Measurements from ENCODE around the gene SLC39A10. TPM values are rescaled to one million over a fixed set of nuclear protein-coding genes. Genes with fewer than 3 reads are reported as not detected.

SLC39A10 gene
- total RNA-seq, 1 experiment from 2014 or later, result 38.9 TPM

GRCh38 chr2:195695002-195695631, 38.1 kb downstream of the SLC39A10 start:
- DNase-seq (ENCODE audit: low read depth, low spot score), result no peak
- in situ Hi-C loops (cut with HindIII; ENCODE audit: low pct_unique_long_range_greater_than_20kb, low sequenced_read_pairs), result no loop called here

- in situ Hi-C loops (cut with HindIII; ENCODE audit: low pct_unique_long_range_greater_than_20kb, low sequenced_read_pairs), result no loop called here
- no peak for DNase-seq (ENCODE audit: low read depth, low spot score)
These were observed 39.0 kb downstream of the SLC39A10 start for GRCh38 chr2:195696012-195696411.

GRCh38 chr2:195697681-195698220, 40.7 kb downstream of the SLC39A10 start:
- no peak for DNase-seq (ENCODE audit: low read depth, low spot score)
- in situ Hi-C loops (cut with HindIII; ENCODE audit: low pct_unique_long_range_greater_than_20kb, low sequenced_read_pairs), result no loop called here

GRCh38 chr2:195700480-195700879, 43.5 kb downstream of the SLC39A10 start:
- no peak for DNase-seq (ENCODE audit: low read depth, low spot score)
- in situ Hi-C loops (cut with HindIII; ENCODE audit: low pct_unique_long_range_greater_than_20kb, low sequenced_read_pairs), result no loop called here

- no peak for DNase-seq (ENCODE audit: low read depth, low spot score)
These were observed 49.3 kb downstream of the SLC39A10 start for GRCh38 chr2:195706161-195706900.

GRCh38 chr2:195709901-195710806, 53.1 kb downstream of the SLC39A10 start:
- in situ Hi-C loops (cut with HindIII; ENCODE audit: low pct_unique_long_range_greater_than_20kb, low sequenced_read_pairs), result no loop called here
- no peak for DNase-seq (ENCODE audit: low read depth, low spot score)

More at GRCh38 chr2:195706161-195706900, 49.3 kb downstream of the SLC39A10 start:
- in situ Hi-C loops (cut with HindIII; ENCODE audit: low pct_unique_long_range_greater_than_20kb, low sequenced_read_pairs), result no loop called here

- in situ Hi-C loops (cut with HindIII; ENCODE audit: low pct_unique_long_range_greater_than_20kb, low sequenced_read_pairs), result no loop called here
- no peak for DNase-seq (ENCODE audit: low read depth, low spot score)
These were observed 54.5 kb downstream of the SLC39A10 start for GRCh38 chr2:195711478-195711877.

GRCh38 chr2:195716466-195716865, 59.4 kb downstream of the SLC39A10 start:
- no peak for DNase-seq (ENCODE audit: low read depth, low spot score)
- in situ Hi-C loops (cut with HindIII; ENCODE audit: low pct_unique_long_range_greater_than_20kb, low sequenced_read_pairs), result no loop called here

GRCh38 chr2:195721042-195721441, 64.0 kb downstream of the SLC39A10 start:
- in situ Hi-C loops (cut with HindIII; ENCODE audit: low pct_unique_long_range_greater_than_20kb, low sequenced_read_pairs), result no loop called here
- DNase-seq (ENCODE audit: low read depth, low spot score), result no peak

GRCh38 chr2:195722075-195722474, 65.0 kb downstream of the SLC39A10 start:
- in situ Hi-C loops (cut with HindIII; ENCODE audit: low pct_unique_long_range_greater_than_20kb, low sequenced_read_pairs), result no loop called here
- no peak for DNase-seq (ENCODE audit: low read depth, low spot score)

- in situ Hi-C loops (cut with HindIII; ENCODE audit: low pct_unique_long_range_greater_than_20kb, low sequenced_read_pairs), result no loop called here
- no peak for DNase-seq (ENCODE audit: low read depth, low spot score)
These were observed 70.1 kb downstream of the SLC39A10 start for GRCh38 chr2:195727106-195727505.

- no peak for DNase-seq (ENCODE audit: low read depth, low spot score)
- in situ Hi-C loops (cut with HindIII; ENCODE audit: low pct_unique_long_range_greater_than_20kb, low sequenced_read_pairs), result no loop called here
These were observed 73.9 kb downstream of the SLC39A10 start for GRCh38 chr2:195730912-195731311.

GRCh38 chr2:195732574-195732973, 75.5 kb downstream of the SLC39A10 start:
- in situ Hi-C loops (cut with HindIII; ENCODE audit: low pct_unique_long_range_greater_than_20kb, low sequenced_read_pairs), result no loop called here

GRCh38 chr2:195733831-195734230, 76.8 kb downstream of the SLC39A10 start:
- no peak for DNase-seq (ENCODE audit: low read depth, low spot score)
- in situ Hi-C loops (cut with HindIII; ENCODE audit: low pct_unique_long_range_greater_than_20kb, low sequenced_read_pairs), result no loop called here

More at GRCh38 chr2:195732574-195732973, 75.5 kb downstream of the SLC39A10 start:
- no peak for DNase-seq (ENCODE audit: low read depth, low spot score)

GRCh38 chr2:195734395-195734794, 77.4 kb downstream of the SLC39A10 start:
- DNase-seq (ENCODE audit: low read depth, low spot score), result no peak
- in situ Hi-C loops (cut with HindIII; ENCODE audit: low pct_unique_long_range_greater_than_20kb, low sequenced_read_pairs), result no loop called here

- in situ Hi-C loops (cut with HindIII; ENCODE audit: low pct_unique_long_range_greater_than_20kb, low sequenced_read_pairs), result no loop called here
- no peak for DNase-seq (ENCODE audit: low read depth, low spot score)
These were observed 77.9 kb downstream of the SLC39A10 start for GRCh38 chr2:195734931-195735330.

- in situ Hi-C loops (cut with HindIII; ENCODE audit: low pct_unique_long_range_greater_than_20kb, low sequenced_read_pairs), result no loop called here
These were observed 78.3 kb downstream of the SLC39A10 start for GRCh38 chr2:195735347-195735746.

More at GRCh38 chr2:195735347-195735746, 78.3 kb downstream of the SLC39A10 start:
- DNase-seq (ENCODE audit: low read depth, low spot score), result no peak
